ENCODE results near the gene ZNF280C. TPM values are rescaled to one million over a fixed set of nuclear protein-coding genes. Genes with fewer than 3 reads are reported as not detected.
"Not testable (repeated sequence)": the region's sequence is repeated elsewhere in the genome, so short reads cannot be mapped to it uniquely, and the experiment has no call there.

ZNF280C gene
- total RNA-seq, 4 donors from 2014 or later: 1.8 to 12.4 (median 4.1) TPM

GRCh38 chrX:130251671-130252070 lies 17.0 kb downstream of the ZNF280C start:
- Histone ChIP-seq H3K36me3 (no peaks in the 10 kb centered on the region), H3K27me3 (no peaks in the 10 kb centered on the region)
- no peak for DNase-seq

DNA sequence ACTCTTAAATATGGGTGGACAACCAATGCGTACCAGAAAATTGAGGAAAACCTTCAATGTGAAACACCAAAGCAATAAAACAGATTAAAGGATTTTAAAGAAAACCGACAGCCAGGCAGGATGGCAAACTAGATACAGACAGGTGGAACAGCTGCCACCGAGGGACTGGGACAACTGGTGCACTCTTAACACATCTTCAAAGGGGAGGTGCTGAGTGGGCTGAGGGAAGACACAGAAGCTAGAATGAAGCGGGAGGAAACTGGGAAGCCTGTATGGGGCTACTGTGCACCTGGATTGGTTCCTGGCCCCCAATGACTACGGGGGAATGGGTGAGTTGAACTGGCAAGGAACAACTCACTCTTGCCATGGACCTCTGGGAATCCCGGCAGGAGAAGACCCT lies 20.7 kb downstream of the ZNF280C start:
- H3K27ac ChIP-seq: no peak overlapping the region
- no peak for TF ChIP-seq POLR2A (IDR thresholded peaks at IDR 0.05)
- TF ChIP-seq, protein P1, sequence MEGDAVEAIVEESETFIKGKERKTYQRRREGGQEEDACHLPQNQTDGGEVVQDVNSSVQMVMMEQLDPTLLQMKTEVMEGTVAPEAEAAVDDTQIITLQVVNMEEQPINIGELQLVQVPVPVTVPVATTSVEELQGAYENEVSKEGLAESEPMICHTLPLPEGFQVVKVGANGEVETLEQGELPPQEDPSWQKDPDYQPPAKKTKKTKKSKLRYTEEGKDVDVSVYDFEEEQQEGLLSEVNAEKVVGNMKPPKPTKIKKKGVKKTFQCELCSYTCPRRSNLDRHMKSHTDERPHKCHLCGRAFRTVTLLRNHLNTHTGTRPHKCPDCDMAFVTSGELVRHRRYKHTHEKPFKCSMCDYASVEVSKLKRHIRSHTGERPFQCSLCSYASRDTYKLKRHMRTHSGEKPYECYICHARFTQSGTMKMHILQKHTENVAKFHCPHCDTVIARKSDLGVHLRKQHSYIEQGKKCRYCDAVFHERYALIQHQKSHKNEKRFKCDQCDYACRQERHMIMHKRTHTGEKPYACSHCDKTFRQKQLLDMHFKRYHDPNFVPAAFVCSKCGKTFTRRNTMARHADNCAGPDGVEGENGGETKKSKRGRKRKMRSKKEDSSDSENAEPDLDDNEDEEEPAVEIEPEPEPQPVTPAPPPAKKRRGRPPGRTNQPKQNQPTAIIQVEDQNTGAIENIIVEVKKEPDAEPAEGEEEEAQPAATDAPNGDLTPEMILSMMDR (IDR thresholded peaks at IDR 0.05): no peak
- H3K4me1 ChIP-seq: no peaks in the 10 kb centered on the region
- H3K27me3 ChIP-seq: no peaks in the 10 kb centered on the region
- peaks cover 0 to 6% (median 0%) of the 10 kb centered on the region in 3 donors for H3K36me3 ChIP-seq
- H3K4me3 ChIP-seq: no peak overlapping the region
- no peak for DNase-seq
- no peaks in the 10 kb centered on the region for H3K9me3 ChIP-seq

More at GRCh38 chrX:130251671-130252070, 17.0 kb downstream of the ZNF280C start:
- H3K4me1 ChIP-seq: no peaks in the 10 kb centered on the region
- TF ChIP-seq, protein P1 (IDR thresholded peaks at IDR 0.05): no peak
- no peak for TF ChIP-seq POLR2A (IDR thresholded peaks at IDR 0.05)
- H3K27ac ChIP-seq: no peak overlapping the region
- no peaks in the 10 kb centered on the region for H3K9me3 ChIP-seq
- H3K4me3 ChIP-seq: no peak overlapping the region

DNA sequence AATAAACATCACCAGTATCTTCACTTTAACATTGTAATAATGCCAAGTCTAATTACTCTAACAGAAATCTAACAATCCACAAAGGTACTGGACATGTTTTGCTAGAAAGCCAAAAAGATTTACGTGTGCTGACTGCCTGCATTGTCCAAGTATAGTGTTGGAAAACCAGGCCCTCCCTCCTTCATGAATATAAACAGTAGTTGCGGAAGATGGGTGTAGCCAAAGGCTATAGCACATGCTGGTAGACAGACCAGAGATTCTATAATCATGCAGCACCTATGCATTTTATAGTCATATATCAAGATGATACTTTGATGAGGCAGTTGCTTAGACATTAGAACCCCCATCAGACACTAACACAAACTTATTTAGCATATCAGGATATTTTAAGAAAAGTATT lies 22.6 kb downstream of the ZNF280C start:
- no peak for DNase-seq
- H3K4me1 ChIP-seq: no peaks in the 10 kb centered on the region
- no peak for TF ChIP-seq POLR2A (IDR thresholded peaks at IDR 0.05)
- TF ChIP-seq, protein P1 (IDR thresholded peaks at IDR 0.05): no peak
- H3K4me3 ChIP-seq: no peak overlapping the region
- no peaks in the 10 kb centered on the region for H3K27me3 ChIP-seq
- H3K36me3 ChIP-seq: peaks cover 0 to 20% (median 0%) of the 10 kb centered on the region in 3 donors
- H3K27ac ChIP-seq: no peak overlapping the region
- no peaks in the 10 kb centered on the region for H3K9me3 ChIP-seq

DNA sequence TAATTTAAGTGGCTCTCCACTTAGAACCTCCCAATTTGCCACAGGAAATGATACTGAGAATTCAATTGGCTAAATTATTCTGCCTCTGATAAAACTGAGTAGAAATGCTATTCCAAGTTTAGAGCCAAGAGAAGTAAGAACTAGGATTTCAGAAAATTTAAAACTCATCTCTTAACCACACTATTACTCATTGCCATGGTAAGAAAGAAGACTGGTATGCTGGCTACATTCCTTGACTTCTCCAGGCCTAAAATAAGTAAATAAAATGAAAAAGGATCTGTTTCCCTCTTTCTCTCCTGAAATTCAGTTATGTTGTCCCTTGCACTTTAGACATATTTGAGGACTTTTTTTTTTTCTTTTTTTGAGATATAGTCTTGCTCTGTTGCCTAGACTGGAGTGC lies 23.3 kb downstream of the ZNF280C start:
- Histone ChIP-seq H3K27me3 (no peaks in the 10 kb centered on the region), H3K36me3 (peaks cover 0 to 20% (median 0%) of the 10 kb centered on the region in 3 donors), H3K9me3 (no peaks in the 10 kb centered on the region), H3K4me3 (no peak overlapping the region), H3K27ac (no peak overlapping the region), H3K4me1 (no peaks in the 10 kb centered on the region)
- no peak for TF ChIP-seq POLR2A (IDR thresholded peaks at IDR 0.05)
- TF ChIP-seq, protein P1 (IDR thresholded peaks at IDR 0.05): no peak
- no peak for DNase-seq

DNA sequence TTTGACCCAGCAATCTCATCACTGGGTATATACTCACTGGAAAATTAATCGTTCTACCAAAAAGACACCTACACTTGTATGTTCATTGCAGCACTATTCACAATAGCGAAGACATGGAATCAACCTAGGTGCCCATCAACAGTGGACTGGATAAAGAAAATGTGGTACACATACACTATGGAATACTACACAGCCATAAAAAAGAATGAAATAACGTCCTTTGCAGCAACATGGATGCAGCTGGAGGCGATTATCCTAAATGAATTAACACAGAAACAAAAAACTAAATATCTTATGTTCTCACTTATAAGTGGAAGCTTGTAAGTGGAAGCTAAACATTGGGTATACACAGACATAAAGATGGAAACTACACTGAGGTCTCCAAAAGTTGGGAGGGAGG lies 37.5 kb downstream of the ZNF280C start:
- not testable (repeated sequence) for H3K4me1 ChIP-seq, H3K4me3 ChIP-seq, H3K27me3 ChIP-seq, DNase-seq, H3K36me3 ChIP-seq, H3K9me3 ChIP-seq, H3K27ac ChIP-seq

DNA sequence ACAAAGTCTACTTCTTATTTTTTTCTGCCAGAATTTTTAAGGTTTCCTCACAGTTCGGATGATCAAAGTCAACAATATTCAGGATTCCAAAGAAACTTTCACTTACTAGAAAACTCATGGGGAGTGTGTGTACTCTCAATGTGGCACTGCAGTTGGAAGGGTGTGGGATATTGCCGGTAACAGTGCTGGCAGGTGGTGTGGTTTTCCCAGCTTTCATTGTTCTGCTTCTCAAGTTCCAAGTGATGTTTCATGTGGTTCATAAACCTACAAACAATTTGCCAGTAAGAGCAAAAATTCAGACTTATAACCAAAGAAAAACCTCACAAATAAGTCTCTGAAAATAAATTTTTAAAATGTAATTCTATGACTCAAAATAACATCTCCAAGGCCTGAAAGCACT lies 39.8 kb downstream of the ZNF280C start:
- no peak for TF ChIP-seq POLR2A (IDR thresholded peaks at IDR 0.05)
- TF ChIP-seq, protein P1 (IDR thresholded peaks at IDR 0.05): no peak
- Histone ChIP-seq H3K4me3 (no peak overlapping the region), H3K27ac (no peak overlapping the region), H3K4me1 (no peaks in the 10 kb centered on the region), H3K27me3 (no peaks in the 10 kb centered on the region), H3K36me3 (peaks cover 0 to 4% (median 0%) of the 10 kb centered on the region in 3 donors), H3K9me3 (no peaks in the 10 kb centered on the region)
- no peak for DNase-seq
